Measurements from ENCODE around the gene GNAI2.

DNA sequence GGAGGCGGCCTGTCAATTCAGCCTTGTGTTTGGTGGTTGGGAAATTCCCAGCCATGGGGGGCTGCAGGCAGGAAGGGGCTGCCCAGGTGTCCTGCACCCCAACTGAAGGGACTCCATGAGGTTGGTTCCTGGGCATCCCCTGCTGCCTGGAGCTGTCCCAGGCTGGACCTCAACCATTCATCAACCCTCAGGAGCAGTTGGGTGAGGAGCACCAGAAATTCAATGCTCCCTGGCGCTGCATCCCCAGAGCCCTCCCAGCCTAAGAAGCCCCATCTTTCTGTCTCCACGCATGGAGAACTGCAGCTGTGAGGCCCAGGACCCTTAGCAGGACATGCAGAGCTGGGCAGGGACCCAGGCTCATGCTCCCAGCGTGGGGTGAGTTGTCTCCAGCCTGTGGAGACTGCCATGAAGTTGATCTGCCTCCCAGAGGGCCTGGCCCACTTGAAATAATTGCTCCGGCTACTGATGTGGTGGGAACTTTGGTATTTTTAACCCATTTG lies 25.0 kb downstream of the GNAI2 start:
- TF ChIP-seq LEF1 (IDR thresholded peaks at IDR 0.05; ENCODE audit: borderline replicate concordance) = no peak
- no peak for TF ChIP-seq BHLHE40 (IDR thresholded peaks at IDR 0.05; ENCODE audit: borderline replicate concordance)
- no peak for TF ChIP-seq CTBP1 (IDR thresholded peaks at IDR 0.05; ENCODE audit: borderline replicate concordance)
- no peak for TF ChIP-seq SP1 (IDR thresholded peaks at IDR 0.05)
- TF ChIP-seq ZNF384 (IDR thresholded peaks at IDR 0.05) = no peak
- TF ChIP-seq ELF4 (IDR thresholded peaks at IDR 0.05) = no peak
- TF ChIP-seq TARDBP (IDR thresholded peaks at IDR 0.05) = no peak
